Measurements from ENCODE around the gene ERG.

DNA sequence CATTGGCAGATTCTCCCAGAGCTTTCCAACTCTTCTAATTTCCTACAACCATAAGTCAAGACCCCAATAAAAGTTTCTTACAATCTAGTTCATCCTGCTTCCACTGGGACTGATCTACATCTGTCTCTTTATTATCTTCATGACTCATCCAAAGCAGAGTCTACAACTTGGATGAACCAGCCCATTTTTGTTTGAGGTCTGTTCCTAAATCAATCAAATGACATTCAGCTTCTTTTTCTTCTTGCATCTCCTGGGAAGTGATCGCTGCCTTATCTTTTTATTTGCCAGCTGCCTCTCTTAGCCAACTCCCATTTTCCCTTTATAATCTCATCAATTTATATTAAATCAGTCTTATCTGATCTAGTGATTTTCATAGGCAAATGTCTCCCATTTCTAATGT is 105.6 kb downstream of the ERG start:
- TF ChIP-seq GATA3 (IDR thresholded peaks at IDR 0.05; ENCODE audit: low read depth, low read length) (no peak; the same call in 1 of the 2 replicates), GATA2 (IDR thresholded peaks at IDR 0.05; ENCODE audit: low read depth, low read length) (no peak)

All from SH-SY5Y (cell line).